Cardiac muscle cell (in vitro differentiated cells and primary cell): Measurements from ENCODE around the gene DIP2B. TPM values are rescaled to one million over a fixed set of nuclear protein-coding genes. Genes with fewer than 3 reads are reported as not detected.
A peak's percentile ranks its signal among the peaks of the same experiment; 100 is the strongest.

Source experiments
- DNase-seq, 2 donors: peaks; one replicate each; pipeline versions ENCODE4 v3.0.0 to v3.0.0-alpha.2; 2010 to 2017; ENCODE audit warnings: low read depth in 1 of 2, low spot score in 1 of 2
- H3K27ac ChIP-seq: fragments of 200-600 bp; sonication (generic); 2 replicates; pipeline ENCODE4 v1.5.1; 2016
- H3K27me3 ChIP-seq: fragments of 200-600 bp; sonication (generic); 2 replicates; pipeline ENCODE4 v1.6.0; 2016; ENCODE audit warnings: control low read depth
- H3K36me3 ChIP-seq: fragments of 200-600 bp; sonication (generic); 2 replicates; pipeline ENCODE4 v1.5.1; 2016; ENCODE audit warnings: control low read depth
- H3K4me1 ChIP-seq: fragments of 200-600 bp; sonication (generic); 2 replicates; pipeline ENCODE4 v1.8.1; 2017; ENCODE audit warnings: low read depth, mild to moderate bottlenecking, mixed run types
- H3K4me3 ChIP-seq: fragments of 200-600 bp; sonication (generic); 2 replicates; pipeline ENCODE4 v1.5.1; 2016; ENCODE audit warnings: mild to moderate bottlenecking
- H3K9me3 ChIP-seq: fragments of 200-600 bp; sonication (generic); 2 replicates; pipeline ENCODE4 v1.5.1; 2017; ENCODE audit warnings: low read depth, mild to moderate bottlenecking, control low read depth
- CTCF ChIP-seq: IDR thresholded peaks from 2 replicates; pipeline ENCODE4 v1.5.1; 2012; ENCODE audit warnings: low read depth, mild to moderate bottlenecking, low read length
- polyA plus RNA-seq: library from polyadenylated mRNA; unstranded; fragments of >200 nt; fragmentation: Nextera tagmentation; extraction: Ambion mirVana; gene quantifications from 2 replicates; pipeline ENCODE4 v1.2.1, GENCODE V29; 2016
- total RNA-seq: library from RNA; depleted of rRNA; stranded (reverse); fragments of >200 nt; gene quantifications from 2 replicates; pipeline ENCODE4 v1.2.3, GENCODE V29; 2016

DIP2B gene
- total and polyA plus RNA-seq, 2 experiments from 2014 or later: 15.5 to 55.1 TPM

GRCh38 chr12:50778663-50779590 lies 274.1 kb downstream of the DIP2B start:
- Histone ChIP-seq H3K27me3 (no peaks in the 10 kb centered on the region), H3K4me3 (no peak overlapping the region), H3K27ac (no peak overlapping the region), H3K36me3 (no peaks in the 10 kb centered on the region), H3K4me1 (no peaks in the 10 kb centered on the region), H3K9me3 (no peaks in the 10 kb centered on the region)
- TF ChIP-seq CTCF: no peak
- no peak for DNase-seq

- H3K4me1 ChIP-seq: no peaks in the 10 kb centered on the region
- no peak overlapping the region for H3K27ac ChIP-seq
- no peak overlapping the region for H3K4me3 ChIP-seq
- H3K9me3 ChIP-seq: no peaks in the 10 kb centered on the region
- H3K36me3 ChIP-seq: no peaks in the 10 kb centered on the region
- no peak for DNase-seq
- no peaks in the 10 kb centered on the region for H3K27me3 ChIP-seq
- TF ChIP-seq CTCF: no peak
Observed at GRCh38 chr12:50780013-50780412, 275.2 kb downstream of the DIP2B start.

- DNase-seq: no peak
- H3K4me1 ChIP-seq: no peaks in the 10 kb centered on the region
- no peak for TF ChIP-seq CTCF
- no peaks in the 10 kb centered on the region for H3K27me3 ChIP-seq
- H3K4me3 ChIP-seq: no peak overlapping the region
- H3K36me3 ChIP-seq: no peaks in the 10 kb centered on the region
- H3K27ac ChIP-seq: no peak overlapping the region
- no peaks in the 10 kb centered on the region for H3K9me3 ChIP-seq
Observed at GRCh38 chr12:50784501-50784900, 279.7 kb downstream of the DIP2B start.

- H3K4me1 ChIP-seq: no peaks in the 10 kb centered on the region
- no peaks in the 10 kb centered on the region for H3K36me3 ChIP-seq
- H3K9me3 ChIP-seq: no peaks in the 10 kb centered on the region
- DNase-seq: peak in 1 of 2 donors; percentile 21
- no peak for TF ChIP-seq CTCF
- no peak overlapping the region for H3K4me3 ChIP-seq
- H3K27me3 ChIP-seq: no peaks in the 10 kb centered on the region
- H3K27ac ChIP-seq: no peak overlapping the region
Observed at GRCh38 chr12:50785406-50786001, 280.7 kb downstream of the DIP2B start.

- no peaks in the 10 kb centered on the region for H3K27me3 ChIP-seq
- no peaks in the 10 kb centered on the region for H3K9me3 ChIP-seq
- DNase-seq: peak in 1 of 2 donors; percentile 85
- H3K4me3 ChIP-seq: no peak overlapping the region
- H3K27ac ChIP-seq: no peak overlapping the region
- no peaks in the 10 kb centered on the region for H3K4me1 ChIP-seq
- no peaks in the 10 kb centered on the region for H3K36me3 ChIP-seq
- no peak for TF ChIP-seq CTCF
Observed at GRCh38 chr12:50786498-50787231, 281.9 kb downstream of the DIP2B start.
